Neural cell (in vitro differentiated cells): Measurements from ENCODE around the gene NEK6. TPM values are rescaled to one million over a fixed set of nuclear protein-coding genes. Genes with fewer than 3 reads are reported as not detected.

Experiments
- H2AFZ ChIP-seq: fragments of 200-600, 300-800 bp; sonication (generic), shearing (Covaris generic); 2 replicates; pipeline ENCODE4 v1.6.0; 2014; ENCODE audit warnings: low read depth, mild to moderate bottlenecking, antibody characterized with exemption, low read length, moderate library complexity
- H3F3A ChIP-seq: fragments of 200-600 bp; shearing (Covaris generic); 2 replicates; pipeline ENCODE4 v1.6.1; 2016; ENCODE audit warnings: mild to moderate bottlenecking, moderate library complexity, mixed read lengths, antibody characterized with exemption, low read length; ENCODE audit not compliant: insufficient read depth, poor library complexity, severe bottlenecking
- H3K27ac ChIP-seq: fragments of 200-600, 300-800 bp; sonication (generic), shearing (Covaris generic); 2 replicates; pipeline ENCODE4 v1.5.1; 2014; ENCODE audit warnings: mild to moderate bottlenecking, low read length, moderate library complexity
- H3K27me3 ChIP-seq: fragments of 300-800, 200-600 bp; sonication (generic), shearing (Covaris generic); 2 replicates; pipeline ENCODE4 v1.6.0; 2014; ENCODE audit warnings: mild to moderate bottlenecking, low read depth, low read length, moderate library complexity; ENCODE audit not compliant: insufficient read depth
- H3K36me3 ChIP-seq: fragments of 300-800, 200-600 bp; sonication (generic), shearing (Covaris generic); 2 replicates; pipeline ENCODE4 v1.5.1; 2014; ENCODE audit warnings: mild to moderate bottlenecking, antibody characterized with exemption, low read length, moderate library complexity; ENCODE audit not compliant: insufficient read depth
- H3K4me2 ChIP-seq: fragments of 300-800, 200-600 bp; sonication (generic), shearing (Covaris generic); 2 replicates; pipeline ENCODE4 v1.6.0; 2014; ENCODE audit warnings: mild to moderate bottlenecking, low read length
- H3K4me3 ChIP-seq: fragments of 300-800, 200-600 bp; sonication (generic), shearing (Covaris generic); 2 replicates; pipeline ENCODE4 v1.5.1; 2014; ENCODE audit warnings: mild to moderate bottlenecking, low read length, moderate library complexity
- H3K79me2 ChIP-seq: fragments of 200-600 bp; shearing (Covaris generic); replicated peaks from 2 replicates; pipeline ENCODE4 v1.6.0; 2014; ENCODE audit warnings: mild to moderate bottlenecking, low read length, moderate library complexity; ENCODE audit not compliant: insufficient read depth
- H3K9ac ChIP-seq: fragments of 300-800, 200-600 bp; sonication (generic), shearing (Covaris generic); 2 replicates; pipeline ENCODE4 v1.6.1; 2016; ENCODE audit warnings: mild to moderate bottlenecking, low read length, mixed read lengths
- H3K9me2 ChIP-seq: fragments of 200-600 bp; shearing (Covaris generic); 2 replicates; pipeline ENCODE4 v1.6.1; 2016; ENCODE audit warnings: mild to moderate bottlenecking, low read length, mixed read lengths; ENCODE audit not compliant: insufficient read depth
- H3K9me3 ChIP-seq: fragments of 200-600, 300-800 bp; sonication (generic), shearing (Covaris generic); 2 replicates; pipeline ENCODE4 v1.6.1; 2016; ENCODE audit warnings: mild to moderate bottlenecking, mixed run types, low read length, moderate library complexity, mixed read lengths
- H4K20me1 ChIP-seq: fragments of 200-600 bp; shearing (Covaris generic); 2 replicates; pipeline ENCODE4 v1.6.1; 2016; ENCODE audit warnings: mild to moderate bottlenecking, mixed run types; ENCODE audit not compliant: insufficient read depth
- CTCF ChIP-seq: fragments of 450-650 bp; IDR thresholded peaks from 2 replicates; pipeline ENCODE4 v1.5.1; 2014; ENCODE audit warnings: antibody characterized with exemption, mild to moderate bottlenecking, moderate library complexity; ENCODE audit not compliant: poor library complexity, severe bottlenecking
- EP300 ChIP-seq: fragments of 450-650 bp; conservative IDR thresholded peaks from 2 replicates; pipeline ENCODE4 v1.6.1; 2014; ENCODE audit warnings: antibody characterized with exemption, mild to moderate bottlenecking, moderate library complexity; ENCODE audit not compliant: poor library complexity, severe bottlenecking
- EZH2 ChIP-seq: fragments of 200-600, 300-800 bp; shearing (Covaris generic), sonication (generic); IDR thresholded peaks from 2 replicates; pipeline ENCODE4 v1.6.1; 2014; ENCODE audit warnings: antibody characterized with exemption, low read length, borderline replicate concordance, mild to moderate bottlenecking; ENCODE audit not compliant: insufficient read depth, poor library complexity, severe bottlenecking
- MXI1 ChIP-seq: fragments of 450-650 bp; conservative IDR thresholded peaks from 2 replicates; pipeline ENCODE4 v1.6.1; 2014; ENCODE audit warnings: antibody characterized with exemption, mild to moderate bottlenecking; ENCODE audit not compliant: poor library complexity, severe bottlenecking
- POLR2AphosphoS5 ChIP-seq: IDR thresholded peaks from 2 replicates; pipeline ENCODE4 v1.6.1; 2012
- RAD21 ChIP-seq: fragments of 450-650 bp; conservative IDR thresholded peaks from 2 replicates; pipeline ENCODE4 v1.6.1; 2014; ENCODE audit warnings: antibody characterized with exemption, mild to moderate bottlenecking, moderate library complexity
- SMC3 ChIP-seq: fragments of 450-650 bp; conservative IDR thresholded peaks from 2 replicates; pipeline ENCODE4 v1.6.1; 2014; ENCODE audit warnings: antibody characterized with exemption, mild to moderate bottlenecking, moderate library complexity; ENCODE audit not compliant: poor library complexity
- TAF1 ChIP-seq: IDR thresholded peaks from 2 replicates; pipeline ENCODE4 v1.6.1; 2012; ENCODE audit warnings: low read depth
- polyA plus RNA-seq: library from polyadenylated mRNA; depleted of rRNA; stranded (reverse); fragments of >200 nt; gene quantifications from 2 replicates; pipeline ENCODE4 v1.2.3, GENCODE V29; 2014
- TF ChIP-seq, protein P1 (sequence below): IDR thresholded peaks from 2 replicates; pipeline ENCODE4 v1.6.1; 2012; ENCODE audit warnings: borderline replicate concordance

Gene NEK6
- polyA plus RNA-seq, 1 donor from 2014 or later = 4.6 TPM

- Histone ChIP-seq H2AFZ (no peak overlapping the region), H3K4me3 (peak overlapping the region; percentile 21), H3K27ac (no peak overlapping the region), H3K4me2 (no peak overlapping the region), H3K9ac (peak overlapping the region; percentile 31), H3K79me2 (peaks cover 10% of the 10 kb centered on the region), H4K20me1 (no peaks in the 10 kb centered on the region), H3F3A (no peaks in the 10 kb centered on the region), H3K36me3 (no peaks in the 10 kb centered on the region), H3K27me3 (no peaks in the 10 kb centered on the region), H3K9me2 (no peaks in the 10 kb centered on the region), H3K9me3 (no peaks in the 10 kb centered on the region)
- TF ChIP-seq EP300 (no peak), POLR2AphosphoS5 (no peak), TAF1 (no peak), CTCF (no peak), RAD21 (no peak), SMC3 (no peak), MXI1 (no peak), EZH2 (no peak)
- TF ChIP-seq, protein P1, sequence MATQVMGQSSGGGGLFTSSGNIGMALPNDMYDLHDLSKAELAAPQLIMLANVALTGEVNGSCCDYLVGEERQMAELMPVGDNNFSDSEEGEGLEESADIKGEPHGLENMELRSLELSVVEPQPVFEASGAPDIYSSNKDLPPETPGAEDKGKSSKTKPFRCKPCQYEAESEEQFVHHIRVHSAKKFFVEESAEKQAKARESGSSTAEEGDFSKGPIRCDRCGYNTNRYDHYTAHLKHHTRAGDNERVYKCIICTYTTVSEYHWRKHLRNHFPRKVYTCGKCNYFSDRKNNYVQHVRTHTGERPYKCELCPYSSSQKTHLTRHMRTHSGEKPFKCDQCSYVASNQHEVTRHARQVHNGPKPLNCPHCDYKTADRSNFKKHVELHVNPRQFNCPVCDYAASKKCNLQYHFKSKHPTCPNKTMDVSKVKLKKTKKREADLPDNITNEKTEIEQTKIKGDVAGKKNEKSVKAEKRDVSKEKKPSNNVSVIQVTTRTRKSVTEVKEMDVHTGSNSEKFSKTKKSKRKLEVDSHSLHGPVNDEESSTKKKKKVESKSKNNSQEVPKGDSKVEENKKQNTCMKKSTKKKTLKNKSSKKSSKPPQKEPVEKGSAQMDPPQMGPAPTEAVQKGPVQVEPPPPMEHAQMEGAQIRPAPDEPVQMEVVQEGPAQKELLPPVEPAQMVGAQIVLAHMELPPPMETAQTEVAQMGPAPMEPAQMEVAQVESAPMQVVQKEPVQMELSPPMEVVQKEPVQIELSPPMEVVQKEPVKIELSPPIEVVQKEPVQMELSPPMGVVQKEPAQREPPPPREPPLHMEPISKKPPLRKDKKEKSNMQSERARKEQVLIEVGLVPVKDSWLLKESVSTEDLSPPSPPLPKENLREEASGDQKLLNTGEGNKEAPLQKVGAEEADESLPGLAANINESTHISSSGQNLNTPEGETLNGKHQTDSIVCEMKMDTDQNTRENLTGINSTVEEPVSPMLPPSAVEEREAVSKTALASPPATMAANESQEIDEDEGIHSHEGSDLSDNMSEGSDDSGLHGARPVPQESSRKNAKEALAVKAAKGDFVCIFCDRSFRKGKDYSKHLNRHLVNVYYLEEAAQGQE = no peak
Measured at GRCh38 chr9:124399323-124399967, 141.7 kb downstream of the NEK6 start.

GRCh38 chr9:124399968-124400940, 142.5 kb downstream of the NEK6 start:
- H2AFZ ChIP-seq = no peak overlapping the region
- H3K36me3 ChIP-seq = no peaks in the 10 kb centered on the region
- peak overlapping the region; percentile 21 for H3K4me3 ChIP-seq
- no peak overlapping the region for H3K27ac ChIP-seq
- H3K4me2 ChIP-seq = no peak overlapping the region
- H4K20me1 ChIP-seq = no peaks in the 10 kb centered on the region
- TF ChIP-seq RAD21 (no peak), EZH2 (no peak), POLR2AphosphoS5 (no peak), EP300 (no peak), MXI1 (no peak)
- no peaks in the 10 kb centered on the region for H3K9me2 ChIP-seq
- H3K9ac ChIP-seq = peak overlapping the region; percentile 31
- no peaks in the 10 kb centered on the region for H3K27me3 ChIP-seq
- H3K9me3 ChIP-seq = no peaks in the 10 kb centered on the region
- H3F3A ChIP-seq = no peaks in the 10 kb centered on the region
- H3K79me2 ChIP-seq = peaks cover 6% of the 10 kb centered on the region

Other genes starting within 250 kb of the NEK6 start
- gene LHX2, start 246.2 kb upstream of the NEK6 start, polyA plus RNA-seq = 2.6 and 3.6 TPM in 2 replicates
- 363 and 388 TPM in 2 replicates for gene PSMB7, start 157.5 kb downstream of the NEK6 start, polyA plus RNA-seq
- not detected in 2 replicates for gene ADGRD2, start 192.5 kb downstream of the NEK6 start, polyA plus RNA-seq
- 0.09 and 2.4 TPM in 2 replicates for gene NR5A1, start 249.4 kb downstream of the NEK6 start, polyA plus RNA-seq